Mesangial cell (primary cell): ENCODE measurements around the gene FBXO33. TPM values are rescaled to one million over a fixed set of nuclear protein-coding genes. Genes with fewer than 3 reads are reported as not detected.

Source experiments
- total RNA-seq: library from RNA; depleted of rRNA; stranded (reverse); fragments of >200 nt; gene quantifications from 2 replicates; pipeline ENCODE4 v1.2.3, GENCODE V29; 2015

FBXO33 gene, protein sequence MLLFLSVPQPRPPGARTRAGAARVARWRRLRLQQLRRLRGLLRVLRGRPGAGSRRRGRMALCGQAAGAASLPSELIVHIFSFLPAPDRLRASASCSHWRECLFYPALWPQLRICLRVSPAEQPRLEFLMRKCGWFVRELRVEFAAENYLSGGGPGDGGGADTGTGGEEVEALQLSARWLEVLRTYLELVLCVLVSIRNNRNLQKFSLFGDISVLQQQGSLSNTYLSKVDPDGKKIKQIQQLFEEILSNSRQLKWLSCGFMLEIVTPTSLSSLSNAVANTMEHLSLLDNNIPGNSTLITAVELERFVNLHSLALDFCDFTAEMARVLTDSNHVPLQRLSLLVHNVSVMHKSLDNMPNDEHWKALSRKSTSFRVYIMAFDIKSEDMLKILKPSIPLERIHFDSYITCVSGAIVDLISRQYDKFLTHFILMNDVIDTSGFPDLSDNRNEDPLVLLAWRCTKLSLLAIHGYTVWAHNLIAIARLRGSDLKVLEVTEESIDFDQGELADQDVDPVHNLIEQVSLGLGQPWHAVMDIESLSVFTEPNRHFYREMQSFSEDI
- 8.4 and 8.6 TPM in 2 replicates for total RNA-seq

DNA sequence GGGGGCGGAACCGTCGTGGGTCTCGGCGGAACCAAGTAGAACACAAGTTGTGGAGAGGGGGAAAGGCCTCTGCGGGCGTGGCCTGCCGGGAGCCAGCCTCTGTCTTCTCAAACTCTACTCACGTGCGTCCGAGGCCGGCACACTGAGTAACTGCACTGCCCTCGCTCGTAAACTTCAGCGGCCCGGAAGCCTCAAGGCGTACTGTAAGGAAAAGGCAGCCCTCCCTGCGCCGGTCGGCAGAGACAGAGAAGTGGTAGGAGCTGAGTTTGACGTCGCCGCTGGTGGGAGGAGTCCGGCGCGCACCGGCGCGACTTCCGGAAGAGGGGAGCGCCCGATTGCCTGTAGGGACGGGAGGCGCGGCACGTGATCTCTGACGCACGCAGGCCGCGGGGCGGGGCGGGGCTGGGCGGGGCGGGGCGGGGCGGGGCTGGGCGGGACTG, at the start of gene FBXO33:
FBXO33 (minus strand) TSS at position 255 of the 440 bp plus-strand sequence. CDS start 271 bp downstream, outside the sequence.

Other genes starting within 250 kb of the FBXO33 start
- gene MIA2, start 198.5 kb downstream of the FBXO33 start, total RNA-seq: 5.5 and 10.4 TPM in 2 replicates